HEK293 (cell line): ENCODE data around the gene MARF1.

ENCODE experiments used
- KLF1 ChIP-seq: fragments of 450-650 bp; formaldehyde crosslinking; IDR thresholded peaks from 2 replicates; pipeline ENCODE4 v1.5.1; 2016; ENCODE audit warnings: missing biosample characterization, missing genetic modification characterization
- REPIN1 ChIP-seq: fragments of 450-650 bp; formaldehyde crosslinking; IDR thresholded peaks from 2 replicates; pipeline ENCODE4 v1.5.1; 2017; ENCODE audit warnings: missing biosample characterization, missing genetic modification characterization, low read depth
- SALL2 ChIP-seq: fragments of 450-650 bp; formaldehyde crosslinking; IDR thresholded peaks from 2 replicates; pipeline ENCODE4 v1.5.0; 2017; ENCODE audit warnings: missing biosample characterization, mild to moderate bottlenecking, missing genetic modification characterization, borderline replicate concordance
- SP2 ChIP-seq: fragments of 450-650 bp; formaldehyde crosslinking; IDR thresholded peaks from 2 replicates; pipeline ENCODE4 v1.5.1; 2016; ENCODE audit warnings: missing biosample characterization, missing genetic modification characterization
- SP3 ChIP-seq: fragments of 450-650 bp; formaldehyde crosslinking; IDR thresholded peaks from 2 replicates; pipeline ENCODE4 v1.5.1; 2016; ENCODE audit warnings: missing biosample characterization, missing genetic modification characterization
- YY1 ChIP-seq: fragments of 450-650 bp; formaldehyde crosslinking; IDR thresholded peaks from 2 replicates; pipeline ENCODE4 v1.5.1; 2018; ENCODE audit warnings: missing biosample characterization, missing genetic modification characterization
- ZBTB1 ChIP-seq: fragments of 450-650 bp; formaldehyde crosslinking; IDR thresholded peaks from 2 replicates; pipeline ENCODE4 v1.5.1; 2016; ENCODE audit warnings: missing biosample characterization, missing genetic modification characterization
- ZBTB21 ChIP-seq: fragments of 450-650 bp; formaldehyde crosslinking; IDR thresholded peaks from 2 replicates; pipeline ENCODE4 v1.5.1; 2017; ENCODE audit warnings: missing biosample characterization, missing genetic modification characterization
- ZBTB7A ChIP-seq: fragments of 450-650 bp; formaldehyde crosslinking; IDR thresholded peaks from 2 replicates; pipeline ENCODE4 v1.5.1; 2016; ENCODE audit warnings: low read depth, missing biosample characterization, missing genetic modification characterization
- ZFHX2 ChIP-seq: fragments of 450-650 bp; formaldehyde crosslinking; conservative IDR thresholded peaks from 2 replicates; pipeline ENCODE4 v1.5.1; 2016; ENCODE audit warnings: missing biosample characterization, missing genetic modification characterization
- ZFP41 ChIP-seq: fragments of 450-650 bp; formaldehyde crosslinking; IDR thresholded peaks from 2 replicates; pipeline ENCODE4 v1.5.1; 2016; ENCODE audit warnings: missing biosample characterization, missing genetic modification characterization, borderline replicate concordance
- ZNF132 ChIP-seq: fragments of 450-650 bp; formaldehyde crosslinking; IDR thresholded peaks from 2 replicates; pipeline ENCODE4 v1.5.1; 2017; ENCODE audit warnings: missing biosample characterization, missing genetic modification characterization, borderline replicate concordance
- ZNF146 ChIP-seq: fragments of 450-650 bp; formaldehyde crosslinking; IDR thresholded peaks from 2 replicates; pipeline ENCODE4 v1.5.1; 2016; ENCODE audit warnings: missing biosample characterization, missing genetic modification characterization
- ZNF214 ChIP-seq: fragments of 450-650 bp; formaldehyde crosslinking; IDR thresholded peaks from 2 replicates; pipeline ENCODE4 v1.5.1; 2017; ENCODE audit warnings: missing biosample characterization, mild to moderate bottlenecking, missing genetic modification characterization, borderline replicate concordance
- ZNF221 ChIP-seq: fragments of 450-650 bp; formaldehyde crosslinking; IDR thresholded peaks from 2 replicates; pipeline ENCODE4 v1.5.1; 2017; ENCODE audit warnings: missing biosample characterization, missing genetic modification characterization, borderline replicate concordance
- ZNF239 ChIP-seq: fragments of 450-650 bp; formaldehyde crosslinking; IDR thresholded peaks from 2 replicates; pipeline ENCODE4 v1.5.1; 2016; ENCODE audit warnings: missing biosample characterization, missing genetic modification characterization
- ZNF248 ChIP-seq: fragments of 450-650 bp; formaldehyde crosslinking; IDR thresholded peaks from 2 replicates; pipeline ENCODE4 v1.5.1; 2017; ENCODE audit warnings: missing biosample characterization, missing genetic modification characterization
- ZNF514 ChIP-seq: fragments of 450-650 bp; formaldehyde crosslinking; IDR thresholded peaks from 2 replicates; pipeline ENCODE4 v1.5.1; 2016; ENCODE audit warnings: missing biosample characterization, missing genetic modification characterization
- ZNF521 ChIP-seq: fragments of 450-650 bp; formaldehyde crosslinking; IDR thresholded peaks from 2 replicates; pipeline ENCODE4 v1.5.1; 2017; ENCODE audit warnings: missing biosample characterization, mild to moderate bottlenecking, missing genetic modification characterization
- ZNF530 ChIP-seq: fragments of 450-650 bp; formaldehyde crosslinking; IDR thresholded peaks from 2 replicates; pipeline ENCODE4 v1.5.1; 2016; ENCODE audit warnings: low read depth, missing biosample characterization, missing genetic modification characterization
- ZNF548 ChIP-seq: fragments of 450-650 bp; formaldehyde crosslinking; IDR thresholded peaks from 2 replicates; pipeline ENCODE4 v1.5.1; 2016; ENCODE audit warnings: missing biosample characterization, missing genetic modification characterization
- ZNF560 ChIP-seq: fragments of 450-650 bp; formaldehyde crosslinking; IDR thresholded peaks from 2 replicates; pipeline ENCODE4 v1.5.1; 2017; ENCODE audit warnings: missing biosample characterization, missing genetic modification characterization, borderline replicate concordance
- ZNF571 ChIP-seq: fragments of 450-650 bp; formaldehyde crosslinking; IDR thresholded peaks from 2 replicates; pipeline ENCODE4 v1.5.0; 2017; ENCODE audit warnings: missing biosample characterization, missing genetic modification characterization
- ZNF610 ChIP-seq: fragments of 450-650 bp; formaldehyde crosslinking; IDR thresholded peaks from 2 replicates; pipeline ENCODE4 v1.5.1; 2016; ENCODE audit warnings: missing biosample characterization, missing genetic modification characterization, borderline replicate concordance
- ZNF624 ChIP-seq: fragments of 450-650 bp; formaldehyde crosslinking; IDR thresholded peaks from 2 replicates; pipeline ENCODE4 v1.5.1; 2017; ENCODE audit warnings: missing biosample characterization, missing genetic modification characterization
- ZNF670 ChIP-seq: fragments of 450-650 bp; formaldehyde crosslinking; IDR thresholded peaks from 2 replicates; pipeline ENCODE4 v1.5.1; 2016; ENCODE audit warnings: missing biosample characterization, missing genetic modification characterization, low read depth
- ZNF777 ChIP-seq: fragments of 450-650 bp; formaldehyde crosslinking; IDR thresholded peaks from 2 replicates; pipeline ENCODE4 v1.5.1; 2017; ENCODE audit warnings: missing biosample characterization, missing genetic modification characterization, borderline replicate concordance
- ZNF830 ChIP-seq: fragments of 450-650 bp; IDR thresholded peaks from 2 replicates; pipeline ENCODE4 v1.5.0; 2018; ENCODE audit warnings: missing biosample characterization, missing genetic modification characterization, low read depth, mild to moderate bottlenecking, moderate library complexity
- ZSCAN30 ChIP-seq: fragments of 450-650 bp; IDR thresholded peaks from 2 replicates; pipeline ENCODE4 v1.5.1; 2018; ENCODE audit warnings: missing biosample characterization, mild to moderate bottlenecking, missing genetic modification characterization, moderate library complexity
- ZXDB ChIP-seq: fragments of 450-650 bp; formaldehyde crosslinking; IDR thresholded peaks from 2 replicates; pipeline ENCODE4 v1.5.1; 2016; ENCODE audit warnings: missing biosample characterization, missing genetic modification characterization
- TF ChIP-seq, protein P1 (sequence below): fragments of 450-650 bp; formaldehyde crosslinking; IDR thresholded peaks from 2 replicates; pipeline ENCODE4 v1.5.1; 2017; ENCODE audit warnings: missing biosample characterization, missing genetic modification characterization
- TF ChIP-seq, protein P2 (sequence below): fragments of 450-650 bp; formaldehyde crosslinking; IDR thresholded peaks from 2 replicates; pipeline ENCODE4 v1.5.1; 2016; ENCODE audit warnings: missing biosample characterization, missing genetic modification characterization, borderline replicate concordance
- TF ChIP-seq, protein P3 (sequence below): fragments of 450-650 bp; formaldehyde crosslinking; IDR thresholded peaks from 2 replicates; pipeline ENCODE4 v1.5.1; 2016; ENCODE audit warnings: missing biosample characterization, missing genetic modification characterization
- TF ChIP-seq, protein P4 (sequence below): fragments of 450-650 bp; formaldehyde crosslinking; IDR thresholded peaks from 2 replicates; pipeline ENCODE4 v1.5.1; 2016; ENCODE audit warnings: missing biosample characterization, missing genetic modification characterization
- TF ChIP-seq, protein P5 (sequence below): fragments of 450-650 bp; IDR thresholded peaks from 2 replicates; pipeline ENCODE4 v1.5.1; 2018; ENCODE audit warnings: missing biosample characterization, missing genetic modification characterization

The MARF1 gene

DNA sequence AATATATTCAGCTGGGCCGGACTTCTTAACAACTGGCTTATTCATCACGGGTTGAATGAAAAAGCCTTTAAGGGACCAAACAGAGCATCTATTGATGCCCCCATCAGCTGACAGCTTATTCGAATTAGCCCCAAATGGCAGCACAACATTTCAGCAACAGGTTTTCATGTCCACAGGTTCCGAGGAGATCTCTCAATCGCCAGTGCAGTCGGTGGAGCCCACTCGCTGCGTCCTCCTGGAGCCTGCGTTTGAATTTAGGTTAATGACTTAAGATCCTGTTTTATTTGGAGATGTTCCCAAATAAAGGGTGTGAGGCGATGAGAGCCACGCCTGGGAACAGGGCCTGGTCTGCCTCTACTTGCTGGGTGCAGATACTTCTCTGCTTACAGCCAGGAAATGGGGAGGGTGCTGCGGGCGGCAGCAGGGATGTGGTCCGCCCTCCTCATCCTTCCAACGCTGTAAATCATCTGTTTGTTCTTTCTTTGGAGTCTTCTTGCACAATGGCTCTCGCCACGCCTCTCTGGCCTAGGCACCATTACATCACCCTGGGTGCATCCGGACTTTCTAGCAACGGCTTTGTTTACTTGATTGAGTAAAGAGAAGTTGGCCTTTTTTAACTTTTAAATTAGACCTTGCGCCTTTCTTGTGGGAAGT lies 29.7 kb upstream of the MARF1 start (continued):
- TF ChIP-seq ZNF610 (tag by site-specific recombination) = no peak
- TF ChIP-seq ZNF560 (tag by site-specific recombination) = no peak
- TF ChIP-seq ZBTB21 (tag by site-specific recombination) = peak; percentile 59; the same call in 1 of the 2 replicates
- TF ChIP-seq, protein P1, sequence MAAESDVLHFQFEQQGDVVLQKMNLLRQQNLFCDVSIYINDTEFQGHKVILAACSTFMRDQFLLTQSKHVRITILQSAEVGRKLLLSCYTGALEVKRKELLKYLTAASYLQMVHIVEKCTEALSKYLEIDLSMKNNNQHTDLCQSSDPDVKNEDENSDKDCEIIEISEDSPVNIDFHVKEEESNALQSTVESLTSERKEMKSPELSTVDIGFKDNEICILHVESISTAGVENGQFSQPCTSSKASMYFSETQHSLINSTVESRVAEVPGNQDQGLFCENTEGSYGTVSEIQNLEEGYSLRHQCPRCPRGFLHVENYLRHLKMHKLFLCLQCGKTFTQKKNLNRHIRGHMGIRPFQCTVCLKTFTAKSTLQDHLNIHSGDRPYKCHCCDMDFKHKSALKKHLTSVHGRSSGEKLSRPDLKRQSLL (tag by site-specific recombination) = peak; percentile 59; the same call in 1 of the 2 replicates
- no peak for TF ChIP-seq ZNF548 (tag by site-specific recombination)
- TF ChIP-seq ZNF514 (tag by site-specific recombination) = no peak
- no peak for TF ChIP-seq ZNF777
- TF ChIP-seq KLF1 = peak; percentile 99
- no peak for TF ChIP-seq ZNF624 (tag by site-specific recombination)
- TF ChIP-seq SP3 = peak; percentile 66
- no peak for TF ChIP-seq ZNF214 (tag by site-specific recombination)
- TF ChIP-seq ZNF830 = no peak
- TF ChIP-seq ZNF521 = no peak
- TF ChIP-seq ZFP41 (tag by site-specific recombination) = no peak
- peak; percentile 76 for TF ChIP-seq SP2 (tag by site-specific recombination)
- TF ChIP-seq ZNF221 (tag by site-specific recombination) = no peak
- peak; percentile 86 for TF ChIP-seq ZXDB (tag by site-specific recombination)
- TF ChIP-seq, protein P2, sequence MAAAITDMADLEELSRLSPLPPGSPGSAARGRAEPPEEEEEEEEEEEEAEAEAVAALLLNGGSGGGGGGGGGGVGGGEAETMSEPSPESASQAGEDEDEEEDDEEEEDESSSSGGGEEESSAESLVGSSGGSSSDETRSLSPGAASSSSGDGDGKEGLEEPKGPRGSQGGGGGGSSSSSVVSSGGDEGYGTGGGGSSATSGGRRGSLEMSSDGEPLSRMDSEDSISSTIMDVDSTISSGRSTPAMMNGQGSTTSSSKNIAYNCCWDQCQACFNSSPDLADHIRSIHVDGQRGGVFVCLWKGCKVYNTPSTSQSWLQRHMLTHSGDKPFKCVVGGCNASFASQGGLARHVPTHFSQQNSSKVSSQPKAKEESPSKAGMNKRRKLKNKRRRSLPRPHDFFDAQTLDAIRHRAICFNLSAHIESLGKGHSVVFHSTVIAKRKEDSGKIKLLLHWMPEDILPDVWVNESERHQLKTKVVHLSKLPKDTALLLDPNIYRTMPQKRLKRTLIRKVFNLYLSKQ = no peak
- TF ChIP-seq ZBTB1 (tag by site-specific recombination) = no peak
- TF ChIP-seq, protein P3, sequence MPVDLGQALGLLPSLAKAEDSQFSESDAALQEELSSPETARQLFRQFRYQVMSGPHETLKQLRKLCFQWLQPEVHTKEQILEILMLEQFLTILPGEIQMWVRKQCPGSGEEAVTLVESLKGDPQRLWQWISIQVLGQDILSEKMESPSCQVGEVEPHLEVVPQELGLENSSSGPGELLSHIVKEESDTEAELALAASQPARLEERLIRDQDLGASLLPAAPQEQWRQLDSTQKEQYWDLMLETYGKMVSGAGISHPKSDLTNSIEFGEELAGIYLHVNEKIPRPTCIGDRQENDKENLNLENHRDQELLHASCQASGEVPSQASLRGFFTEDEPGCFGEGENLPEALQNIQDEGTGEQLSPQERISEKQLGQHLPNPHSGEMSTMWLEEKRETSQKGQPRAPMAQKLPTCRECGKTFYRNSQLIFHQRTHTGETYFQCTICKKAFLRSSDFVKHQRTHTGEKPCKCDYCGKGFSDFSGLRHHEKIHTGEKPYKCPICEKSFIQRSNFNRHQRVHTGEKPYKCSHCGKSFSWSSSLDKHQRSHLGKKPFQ = 0 out of 2 replicates have a peak, but pooled peaks have one; percentile 40
- no peak for TF ChIP-seq ZNF571 (tag by site-specific recombination)
- TF ChIP-seq ZNF132 (tag by site-specific recombination) = no peak
- TF ChIP-seq ZFHX2 (tag by site-specific recombination) = no peak; the same call in 1 of the 2 replicates
- no peak for TF ChIP-seq SALL2 (tag by site-specific recombination)
- TF ChIP-seq, protein P4, sequence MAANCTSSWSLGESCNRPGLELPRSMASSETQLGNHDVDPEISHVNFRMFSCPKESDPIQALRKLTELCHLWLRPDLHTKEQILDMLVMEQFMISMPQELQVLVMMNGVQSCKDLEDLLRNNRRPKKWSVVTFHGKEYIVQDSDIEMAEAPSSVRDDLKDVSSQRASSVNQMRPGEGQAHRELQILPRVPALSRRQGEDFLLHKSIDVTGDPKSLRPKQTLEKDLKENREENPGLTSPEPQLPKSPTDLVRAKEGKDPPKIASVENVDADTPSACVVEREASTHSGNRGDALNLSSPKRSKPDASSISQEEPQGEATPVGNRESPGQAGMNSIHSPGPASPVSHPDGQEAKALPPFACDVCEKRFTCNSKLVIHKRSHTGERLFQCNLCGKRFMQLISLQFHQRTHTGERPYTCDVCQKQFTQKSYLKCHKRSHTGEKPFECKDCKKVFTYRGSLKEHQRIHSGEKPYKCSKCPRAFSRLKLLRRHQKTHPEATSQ = no peak
- TF ChIP-seq ZNF146 = no peak
- no peak for TF ChIP-seq YY1 (tag by site-specific recombination)
- no peak for TF ChIP-seq ZSCAN30 (tag by site-specific recombination)
- TF ChIP-seq ZNF239 (tag by site-specific recombination) = no peak
- no peak for TF ChIP-seq ZNF670 (tag by site-specific recombination)
- no peak for TF ChIP-seq REPIN1 (tag by site-specific recombination)
- TF ChIP-seq, protein P5, sequence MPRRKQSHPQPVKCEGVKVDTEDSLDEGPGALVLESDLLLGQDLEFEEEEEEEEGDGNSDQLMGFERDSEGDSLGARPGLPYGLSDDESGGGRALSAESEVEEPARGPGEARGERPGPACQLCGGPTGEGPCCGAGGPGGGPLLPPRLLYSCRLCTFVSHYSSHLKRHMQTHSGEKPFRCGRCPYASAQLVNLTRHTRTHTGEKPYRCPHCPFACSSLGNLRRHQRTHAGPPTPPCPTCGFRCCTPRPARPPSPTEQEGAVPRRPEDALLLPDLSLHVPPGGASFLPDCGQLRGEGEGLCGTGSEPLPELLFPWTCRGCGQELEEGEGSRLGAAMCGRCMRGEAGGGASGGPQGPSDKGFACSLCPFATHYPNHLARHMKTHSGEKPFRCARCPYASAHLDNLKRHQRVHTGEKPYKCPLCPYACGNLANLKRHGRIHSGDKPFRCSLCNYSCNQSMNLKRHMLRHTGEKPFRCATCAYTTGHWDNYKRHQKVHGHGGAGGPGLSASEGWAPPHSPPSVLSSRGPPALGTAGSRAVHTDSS (tag by site-specific recombination) = peak; percentile 61
- TF ChIP-seq ZBTB7A (tag by site-specific recombination) = no peak
- TF ChIP-seq ZNF530 = no peak
- TF ChIP-seq ZNF248 (tag by site-specific recombination) = no peak
